T-cell (primary cell): ENCODE measurements around the gene PZP. TPM values are rescaled to one million over a fixed set of nuclear protein-coding genes. Genes with fewer than 3 reads are reported as not detected.
A peak's percentile ranks its signal among the peaks of the same experiment; 100 is the strongest.

Experiments used
- ATAC-seq, 4 experiments: fragments of 200-7000 bp in 3 of 4; fragments of 150-1000 bp in 1 of 4; cut with Tn5 transposase; replicated peaks in 1 of 4; 1 replicate in 3 of 4; 2 replicates in 1 of 4; pipeline ENCODE4 v1.10.0; 2021; ENCODE audit warnings: moderate library complexity in 3 of 4, mild to moderate bottlenecking in 2 of 4, moderate number of reproducible peaks in 1 of 4
- CTCF ChIA-PET, 2 donors: fragments of 300-600 bp; sonication (Branson Sonifier 250); formaldehyde crosslinking; loops; one replicate each; lab custom pipeline; 2022; ENCODE audit warnings: antibody characterized with exemption in 2 of 2; lab: Charles Lee
- POLR2A ChIA-PET, 2 donors: fragments of 300-600 bp; sonication (Branson Sonifier 250); formaldehyde crosslinking; loops; one replicate each; lab custom pipeline; 2022; ENCODE audit warnings: antibody characterized with exemption in 2 of 2; lab: Charles Lee
- DNase-seq, 35 experiments: peaks; one replicate each; pipeline versions ENCODE4 v3.0.0 to v3.0.0-alpha.2; 2013 to 2023
- H3K27ac ChIP-seq: one replicate; pipeline ENCODE4 v1.5.1; 2013; ENCODE audit warnings: low read length
- H3K27me3 ChIP-seq, 2 experiments: replicated peaks in 1 of 2; 1 replicate in 1 of 2; 2 replicates in 1 of 2; pipeline versions ENCODE4 v1.6.1 to v1.7.0; 2013; ENCODE audit warnings: low read length in 1 of 2, mixed read lengths in 1 of 2; ENCODE audit not compliant: control insufficient read depth in 2 of 2, insufficient read depth in 2 of 2; ENCODE audit errors: extremely low read depth in 1 of 2
- H3K36me3 ChIP-seq, 2 donors: 1 replicate in 1 of 2; 2 replicates in 1 of 2; pipeline versions ENCODE4 v1.6.1 to v1.7.0; 2013; ENCODE audit warnings: low read length in 1 of 2; ENCODE audit not compliant: control insufficient read depth in 2 of 2, insufficient read depth in 1 of 2; ENCODE audit errors: extremely low read depth in 1 of 2
- H3K4me1 ChIP-seq, 2 experiments: 1 replicate in 1 of 2; 2 replicates in 1 of 2; pipeline versions ENCODE4 v1.6.1 to v1.7.0; 2013; ENCODE audit warnings: low read length in 2 of 2, mixed read lengths in 1 of 2; ENCODE audit not compliant: insufficient read depth in 2 of 2, control insufficient read depth in 1 of 2; ENCODE audit errors: extremely low read depth in 1 of 2
- H3K4me3 ChIP-seq, 2 donors: 1 replicate in 1 of 2; 2 replicates in 1 of 2; pipeline versions ENCODE4 v1.5.1 to v1.7.0; 2013; ENCODE audit warnings: mild to moderate bottlenecking in 2 of 2, low read length in 1 of 2, moderate library complexity in 1 of 2; ENCODE audit not compliant: control insufficient read depth in 1 of 2; ENCODE audit errors: extremely low read depth in 1 of 2
- H3K9me3 ChIP-seq: 2 replicates; pipeline ENCODE4 v1.7.0; 2013
- H3K27ac Mint-ChIP-seq, 2 donors: one replicate each; pipeline ENCODE4 v1.8.0; 2020 to 2021; ENCODE audit warnings: mild to moderate bottlenecking in 2 of 2, mixed read lengths in 2 of 2
- H3K27me3 Mint-ChIP-seq, 2 donors: one replicate each; pipeline ENCODE4 v1.8.0; 2021 to 2022; ENCODE audit warnings: mixed read lengths in 2 of 2
- H3K36me3 Mint-ChIP-seq: one replicate; pipeline ENCODE4 v1.8.0; 2021; ENCODE audit warnings: mixed read lengths
- H3K4me1 Mint-ChIP-seq, 3 donors: one replicate each; pipeline ENCODE4 v1.8.0; 2020 to 2022; ENCODE audit warnings: mixed read lengths in 3 of 3, mild to moderate bottlenecking in 1 of 3
- H3K4me3 Mint-ChIP-seq, 3 donors: one replicate each; pipeline ENCODE4 v1.8.0; 2020 to 2022; ENCODE audit warnings: mild to moderate bottlenecking in 3 of 3, mixed read lengths in 3 of 3, moderate library complexity in 3 of 3
- H3K9me3 Mint-ChIP-seq, 3 donors: one replicate each; pipeline ENCODE4 v1.8.0; 2020 to 2022; ENCODE audit warnings: mixed read lengths in 3 of 3
- WGBS: methylation state at CpG from one replicate; pipeline ENCODE4 v1.1.5; 2013; ENCODE audit warnings: missing lambda C conversion rate; ENCODE audit not compliant: insufficient coverage; 5-methylcytosine and 5-hydroxymethylcytosine counted together
- total RNA-seq, 35 experiments: library from RNA in 6 of 35; stranded (reverse) in 6 of 35; fragments of 120-200 nt in 1 of 35; gene quantifications; one replicate each; pipeline versions ENCODE4 v1.2.1 to v1.2.4 and lab custom pipeline; 2013 to 2026

Gene PZP
- total RNA-seq, 5 donors from 2014 or later (not counting 1 experiment from before 2014, with no cell fraction given): not detected

DNA sequence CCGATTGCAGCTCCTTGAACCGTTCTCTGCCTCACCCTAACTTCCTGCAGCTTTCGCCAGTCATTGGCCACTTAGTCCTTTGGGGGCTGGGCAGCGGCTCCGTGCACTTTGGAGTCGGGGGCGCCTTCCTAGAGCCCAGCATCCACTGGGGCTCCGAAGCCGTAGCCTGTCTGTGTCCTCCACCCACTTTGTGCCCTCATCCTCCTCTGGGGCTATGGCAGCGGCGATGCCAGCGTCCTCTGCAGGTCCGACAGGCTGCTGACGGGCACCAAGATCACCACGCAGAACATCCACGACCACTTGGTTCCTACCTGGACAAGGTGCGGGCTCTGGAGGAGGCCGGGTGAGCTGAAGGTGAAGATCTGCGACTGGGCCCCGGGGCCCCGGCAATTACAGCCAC is 80.7 kb downstream of the PZP start:
- Histone ChIP-seq H3K9me3 (no peaks in the 10 kb centered on the region), H3K4me3 (no peak overlapping the region), H3K27me3 (no peaks in the 10 kb centered on the region), H3K27ac (no peak overlapping the region), H3K36me3 (peaks cover 0 to 18% of the 10 kb centered on the region in 2 donors), H3K4me1 (no peaks in the 10 kb centered on the region)
- ATAC-seq: no peak
- Mint-ChIP-seq H3K4me1 (peaks cover 0 to 6% (median 3%) of the 10 kb centered on the region in 3 donors), H3K27ac (no peak overlapping the region), H3K27me3 (no peaks in the 10 kb centered on the region), H3K4me3 (no peak overlapping the region), H3K9me3 (peaks cover 0 to 10% (median 0%) of the 10 kb centered on the region in 3 donors), H3K36me3 (peaks cover 32% of the 10 kb centered on the region)
- WGBS: 97% methylated on average over 18 of the region's 21 CpGs
- ChIA-PET POLR2A (no interaction called here), CTCF (no interaction called here)
- no peak for DNase-seq

DNA sequence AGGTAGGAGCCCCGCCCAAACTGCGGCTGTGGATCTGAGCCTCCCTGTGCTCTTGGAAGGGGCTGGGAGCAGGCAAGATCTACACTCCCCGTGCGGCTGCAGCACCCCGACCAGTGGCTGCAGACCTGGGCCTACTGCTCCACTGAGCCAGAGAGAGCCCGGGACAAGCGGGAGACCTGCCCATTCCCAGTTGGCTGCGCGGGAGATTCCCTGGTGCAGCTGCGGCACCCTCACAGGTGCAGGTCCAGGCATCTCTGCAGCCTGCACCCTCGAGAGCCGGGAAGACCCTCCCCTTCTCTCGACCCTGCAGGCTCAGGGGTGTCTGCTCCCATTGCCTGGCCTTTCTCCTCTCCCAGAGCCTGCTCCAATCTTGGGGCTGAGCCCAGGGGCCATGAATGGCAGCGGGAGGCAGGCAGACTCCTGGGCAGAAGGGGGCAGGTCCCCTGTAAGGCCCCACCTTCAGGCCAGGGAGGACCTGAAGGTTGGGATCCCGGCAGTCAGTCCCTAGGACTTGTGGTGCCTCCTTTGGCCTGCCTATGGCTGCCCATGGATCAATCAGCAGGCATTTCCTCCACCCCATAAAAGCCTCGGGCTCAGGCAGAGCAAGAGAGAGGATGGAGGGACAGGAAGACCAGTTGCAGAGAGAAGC is 83.7 kb downstream of the PZP start:
- WGBS: 96% methylated on average over 11 of the region's 16 CpGs
- H3K27ac Mint-ChIP-seq: no peak overlapping the region
- no peaks in the 10 kb centered on the region for H3K9me3 ChIP-seq
- H3K4me3 ChIP-seq: no peak overlapping the region
- no peaks in the 10 kb centered on the region for H3K9me3 Mint-ChIP-seq
- H3K36me3 ChIP-seq: peaks cover 0 to 18% of the 10 kb centered on the region in 2 donors
- no peaks in the 10 kb centered on the region for H3K27me3 ChIP-seq
- peaks cover 23% of the 10 kb centered on the region for H3K36me3 Mint-ChIP-seq
- DNase-seq (no peak), ATAC-seq (no peak)
- peaks cover 0 to 4% (median 0%) of the 10 kb centered on the region in 3 donors for H3K4me1 Mint-ChIP-seq
- CTCF ChIA-PET: interaction anchor here in 1 of 2 donors (0.6 to 1.0 kb wide), 2 partner anchors 75 to 1340 kb away, joined by 3 to 4 read pairs; no protein-coding TSS in a partner anchor
- no peaks in the 10 kb centered on the region for H3K4me1 ChIP-seq
- no peak overlapping the region for H3K27ac ChIP-seq
- H3K4me3 Mint-ChIP-seq: no peak overlapping the region
- POLR2A ChIA-PET: no interaction called here
- no peaks in the 10 kb centered on the region for H3K27me3 Mint-ChIP-seq

DNA sequence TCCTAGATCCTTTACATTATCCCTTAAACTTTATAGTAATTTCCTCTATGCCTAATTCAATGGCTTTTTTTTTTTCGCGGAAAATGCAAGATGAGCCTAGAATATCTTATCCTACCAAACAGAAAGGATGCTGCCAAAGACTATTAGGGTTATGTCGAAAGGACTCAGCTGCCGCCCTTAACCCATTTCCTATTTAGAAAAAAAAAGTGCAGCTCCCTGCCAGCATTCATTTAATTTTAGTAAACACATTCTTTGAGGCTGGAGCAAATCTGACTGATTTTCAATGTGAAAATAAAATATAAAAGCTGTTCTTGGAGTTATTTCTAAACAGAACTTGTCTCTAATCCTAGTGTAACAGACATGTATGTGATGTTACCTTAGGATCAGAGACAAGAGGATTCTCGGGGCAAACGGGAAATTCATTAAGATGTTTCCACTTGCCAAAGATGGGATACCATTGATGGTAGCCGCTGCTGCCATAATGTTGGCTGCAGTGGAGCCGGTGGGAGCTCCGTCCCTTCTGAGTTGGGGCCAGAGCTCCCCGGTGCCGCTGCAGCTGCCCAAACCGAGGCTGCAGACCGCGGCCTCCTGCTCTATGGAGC is 84.3 kb downstream of the PZP start:
- Histone ChIP-seq H3K4me3 (no peak overlapping the region), H3K36me3 (peaks cover 0 to 18% of the 10 kb centered on the region in 2 donors), H3K27ac (no peak overlapping the region), H3K4me1 (peaks cover 0 to 2% of the 10 kb centered on the region in 2 experiments), H3K27me3 (no peaks in the 10 kb centered on the region), H3K9me3 (no peaks in the 10 kb centered on the region)
- Mint-ChIP-seq H3K27me3 (no peaks in the 10 kb centered on the region), H3K4me3 (no peak overlapping the region), H3K27ac (no peak overlapping the region), H3K9me3 (no peaks in the 10 kb centered on the region), H3K4me1 (peaks cover 0 to 4% (median 0%) of the 10 kb centered on the region in 3 donors), H3K36me3 (peaks cover 24% of the 10 kb centered on the region)
- DNase-seq: no peak
- POLR2A ChIA-PET: no interaction called here
- CTCF ChIA-PET: interaction anchor here in 1 of 2 donors (0.6 to 1.0 kb wide), 2 partner anchors 74 to 1341 kb away, joined by 3 to 4 read pairs; no protein-coding TSS in a partner anchor
- ATAC-seq: no peak
- WGBS: 91% methylated on average over 10 of the region's 14 CpGs

DNA sequence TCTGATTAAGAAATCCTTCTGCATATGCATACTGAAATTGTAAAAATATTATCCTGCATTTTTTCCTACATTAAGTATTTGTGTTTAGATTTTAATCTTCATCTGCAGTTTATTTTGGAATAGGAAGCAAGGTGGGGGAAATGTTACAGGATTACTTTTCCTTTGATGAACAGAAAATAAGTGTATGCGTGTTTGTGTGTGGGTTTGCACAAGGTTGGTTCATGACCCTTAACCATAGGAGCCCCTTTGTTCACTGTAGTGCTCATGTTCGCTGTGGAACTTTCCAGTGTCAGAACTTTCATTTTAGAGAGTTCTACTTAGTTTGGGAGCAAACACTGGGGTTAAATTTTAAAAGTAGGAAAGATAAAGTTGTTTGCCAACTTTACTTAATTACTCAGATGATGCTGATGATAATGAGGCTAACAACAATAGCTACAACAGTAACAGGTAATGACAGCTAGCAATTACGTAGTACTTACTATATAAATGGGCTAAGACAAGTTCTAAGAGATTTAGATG is 86.0 kb downstream of the PZP start:
- peaks cover 15% of the 10 kb centered on the region for H3K36me3 Mint-ChIP-seq
- Histone ChIP-seq H3K4me3 (no peak overlapping the region), H3K9me3 (no peaks in the 10 kb centered on the region), H3K36me3 (peaks cover 0 to 7% of the 10 kb centered on the region in 2 donors), H3K27ac (no peak overlapping the region), H3K27me3 (no peaks in the 10 kb centered on the region), H3K4me1 (peaks cover 0 to 2% of the 10 kb centered on the region in 2 experiments)
- 80% methylated on average over 1 of the region's 3 CpGs for WGBS
- H3K4me1 Mint-ChIP-seq: peaks cover under 1 to 8% (median 2%) of the 10 kb centered on the region in 3 donors
- CTCF ChIA-PET: no interaction called here
- H3K27me3 Mint-ChIP-seq: peaks cover 0 to 3% of the 10 kb centered on the region in 2 donors
- H3K9me3 Mint-ChIP-seq: no peaks in the 10 kb centered on the region
- H3K27ac Mint-ChIP-seq: no peak overlapping the region
- POLR2A ChIA-PET: no interaction called here
- DNase-seq (no peak), ATAC-seq (no peak)
- no peak overlapping the region for H3K4me3 Mint-ChIP-seq

DNA sequence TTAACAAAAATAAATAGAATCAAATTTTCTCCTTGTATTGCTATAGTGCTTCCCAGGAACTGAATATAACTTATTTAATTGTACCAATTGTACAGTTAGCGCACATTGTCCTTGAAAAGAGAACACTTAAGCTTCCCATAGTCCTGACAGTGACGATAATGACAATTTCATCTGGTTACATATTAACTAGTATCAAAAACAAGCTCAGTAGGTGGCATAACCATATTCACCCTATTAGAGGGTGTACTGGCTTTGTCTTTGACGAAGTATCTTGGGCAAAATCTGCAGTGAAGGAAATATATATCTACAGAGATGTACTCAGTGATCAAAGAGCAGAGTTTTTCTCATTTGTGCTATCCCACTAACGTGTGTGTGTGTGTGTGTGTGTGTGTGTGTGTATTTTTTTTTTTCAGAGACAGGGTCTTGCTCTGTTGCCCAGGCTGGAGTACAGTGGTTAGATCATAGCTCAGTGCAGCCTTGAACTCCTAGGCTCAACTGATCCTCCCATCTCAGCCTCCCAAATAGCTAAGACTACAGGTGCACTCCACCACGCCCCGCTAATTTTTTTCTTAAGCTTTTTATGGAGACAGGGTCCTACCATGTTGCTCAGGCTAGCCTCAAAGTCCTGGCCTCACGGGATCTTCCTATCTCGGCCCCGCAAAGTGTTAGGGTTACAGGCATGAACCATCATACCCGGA is 87.6 kb downstream of the PZP start:
- Mint-ChIP-seq H3K4me3 (no peak overlapping the region), H3K36me3 (peaks cover 15% of the 10 kb centered on the region), H3K27ac (no peak overlapping the region), H3K27me3 (peaks cover 0 to 3% of the 10 kb centered on the region in 2 donors), H3K9me3 (no peaks in the 10 kb centered on the region), H3K4me1 (peaks cover 15 to 21% (median 16%) of the 10 kb centered on the region in 3 donors)
- no peaks in the 10 kb centered on the region for H3K9me3 ChIP-seq
- ChIA-PET CTCF (no interaction called here), POLR2A (interaction anchor here in 1 of 2 donors (0.5 kb wide), 1 partner anchor 12 kb away, joined by 3 read pairs; no protein-coding TSS in a partner anchor)
- WGBS: 100% methylated on average over 3 of the region's 10 CpGs
- DNase-seq (no peak), ATAC-seq (no peak)
- no peak overlapping the region for H3K27ac ChIP-seq
- H3K4me3 ChIP-seq: no peak overlapping the region
- H3K27me3 ChIP-seq: no peaks in the 10 kb centered on the region
- peaks cover 0 to 4% of the 10 kb centered on the region in 2 experiments for H3K4me1 ChIP-seq
- peaks cover 0 to 4% of the 10 kb centered on the region in 2 donors for H3K36me3 ChIP-seq

DNA sequence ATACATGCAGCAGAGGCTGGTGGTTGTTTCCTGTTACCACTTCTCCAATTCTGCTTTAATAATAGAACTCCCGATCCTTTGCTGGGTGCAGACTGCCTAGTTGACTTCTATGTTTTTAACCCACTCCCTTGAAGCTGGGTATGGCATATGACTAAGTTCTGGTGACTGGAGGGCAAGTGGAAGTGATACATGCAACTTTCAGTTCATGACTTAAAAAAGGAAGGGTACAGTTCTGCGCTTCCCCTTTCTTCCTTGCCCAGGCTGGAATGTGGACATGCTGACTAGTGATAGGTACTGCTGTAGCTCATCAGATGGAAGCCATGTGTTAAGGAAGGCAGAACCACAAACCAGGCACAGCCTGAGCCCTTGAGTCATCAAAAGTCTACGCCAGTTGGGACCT is 90.0 kb downstream of the PZP start:
- DNase-seq: peak in 2 of 35 experiments; percentile 1 to 20
- ChIA-PET POLR2A (no interaction called here), CTCF (no interaction called here)
- H3K27me3 ChIP-seq: no peaks in the 10 kb centered on the region
- H3K36me3 ChIP-seq: peaks cover 0 to 12% of the 10 kb centered on the region in 2 donors
- Mint-ChIP-seq H3K27me3 (peaks cover 0 to 3% of the 10 kb centered on the region in 2 donors), H3K4me3 (no peak overlapping the region), H3K4me1 (peaks cover 16 to 33% (median 21%) of the 10 kb centered on the region in 3 donors), H3K27ac (peak overlapping the region in 1 of 2 donors; percentile 23), H3K9me3 (no peaks in the 10 kb centered on the region), H3K36me3 (peaks cover 23% of the 10 kb centered on the region)
- no peaks in the 10 kb centered on the region for H3K9me3 ChIP-seq
- H3K27ac ChIP-seq: no peak overlapping the region
- ATAC-seq: peak in 1 of 4 experiments; percentile 40
- WGBS: 100% methylated on average over 1 of the region's 3 CpGs
- no peak overlapping the region for H3K4me3 ChIP-seq
- peaks cover 2 to 5% of the 10 kb centered on the region in 2 experiments for H3K4me1 ChIP-seq
